Colonic mucosa (tissue), 4 donors: ENCODE data around the gene EEF2K. TPM values are rescaled to one million over a fixed set of nuclear protein-coding genes. Genes with fewer than 3 reads are reported as not detected.

Source experiments
- DNase-seq: peaks from one replicate; pipeline ENCODE4 v3.0.0-alpha.2; 2020
- H3K27ac ChIP-seq: fragments of 200-600 bp; one replicate; pipeline ENCODE4 v1.8.0; 2021
- H3K27me3 ChIP-seq: fragments of 200-600 bp; one replicate; pipeline ENCODE4 v1.8.0; 2021
- H3K36me3 ChIP-seq: fragments of 200-600 bp; one replicate; pipeline ENCODE4 v1.8.0; 2021
- H3K4me1 ChIP-seq: fragments of 200-600 bp; one replicate; pipeline ENCODE4 v1.8.0; 2021; ENCODE audit warnings: mild to moderate bottlenecking
- H3K4me3 ChIP-seq: fragments of 200-600 bp; one replicate; pipeline ENCODE4 v1.8.0; 2021
- H3K9ac ChIP-seq, 2 donors: one replicate each; pipeline ENCODE4 v1.7.0; 2013; ENCODE audit warnings: control low read depth in 2 of 2, low read depth in 2 of 2, low read length in 2 of 2
- H3K9me3 ChIP-seq: fragments of 200-600 bp; one replicate; pipeline ENCODE4 v1.8.0; 2021
- intact Hi-C: fragments of 100-400 bp; cut with DNase I; formaldehyde crosslinking; loops from one replicate; pipeline ENCODE4 v1.14.1; 2022
- total RNA-seq, 2 donors: library from RNA; stranded (reverse); fragmentation: NEBNext Ultra II Directional in 1 of 2; extraction: Animal tissue kit (Norgen Biotek cat#: 25700) in 1 of 2; gene quantifications; one replicate each; pipeline ENCODE4 v1.2.1, GENCODE V29; 2021
- TF ChIP-seq, protein P1 (sequence below): fragments of 200-600 bp; IDR thresholded peaks from one replicate; pipeline ENCODE4 v1.8.0; 2022; ENCODE audit warnings: antibody characterized with exemption, mild to moderate bottlenecking
- donor health status: healthy.
- donor health status: DM: no; HTN: no; CAD: no.
- donor health status: DM: no; HTN: no; CAD: no.

The EEF2K gene
- total RNA-seq, 2 donors from 2014 or later = 25.8 to 53.4 TPM

DNA sequence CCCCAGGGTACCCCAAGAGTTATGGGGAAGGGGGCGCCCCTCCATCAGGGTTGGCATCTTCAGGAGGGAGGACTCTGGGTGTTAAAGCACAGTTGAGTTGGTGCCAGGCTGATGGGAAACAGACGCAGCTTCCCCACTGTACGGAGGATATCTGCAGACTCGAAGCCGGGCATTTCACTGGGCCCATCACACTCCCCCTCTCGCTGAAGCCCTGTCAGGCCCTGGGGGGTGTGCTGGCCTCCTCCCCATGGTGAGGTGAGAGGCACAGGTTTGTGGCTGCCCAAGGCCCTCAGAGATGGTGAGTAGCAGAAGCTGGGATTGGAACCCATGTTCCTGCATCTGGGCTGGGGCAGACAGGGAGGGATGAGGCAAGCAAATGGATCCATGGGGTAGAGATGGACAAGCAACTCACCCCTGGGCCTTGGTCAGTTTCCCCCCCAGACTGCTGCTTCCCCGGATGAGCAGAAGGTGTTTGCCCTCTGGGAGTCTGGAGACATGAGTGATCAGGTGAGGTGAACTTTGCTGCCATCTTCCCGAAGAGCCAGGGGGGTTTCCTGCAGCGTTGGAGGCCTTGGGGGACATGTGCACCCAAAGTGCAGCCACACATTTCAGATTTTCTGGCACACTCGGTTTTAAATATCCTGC, 122.1 kb downstream of the EEF2K start:
- TF ChIP-seq, protein P1, sequence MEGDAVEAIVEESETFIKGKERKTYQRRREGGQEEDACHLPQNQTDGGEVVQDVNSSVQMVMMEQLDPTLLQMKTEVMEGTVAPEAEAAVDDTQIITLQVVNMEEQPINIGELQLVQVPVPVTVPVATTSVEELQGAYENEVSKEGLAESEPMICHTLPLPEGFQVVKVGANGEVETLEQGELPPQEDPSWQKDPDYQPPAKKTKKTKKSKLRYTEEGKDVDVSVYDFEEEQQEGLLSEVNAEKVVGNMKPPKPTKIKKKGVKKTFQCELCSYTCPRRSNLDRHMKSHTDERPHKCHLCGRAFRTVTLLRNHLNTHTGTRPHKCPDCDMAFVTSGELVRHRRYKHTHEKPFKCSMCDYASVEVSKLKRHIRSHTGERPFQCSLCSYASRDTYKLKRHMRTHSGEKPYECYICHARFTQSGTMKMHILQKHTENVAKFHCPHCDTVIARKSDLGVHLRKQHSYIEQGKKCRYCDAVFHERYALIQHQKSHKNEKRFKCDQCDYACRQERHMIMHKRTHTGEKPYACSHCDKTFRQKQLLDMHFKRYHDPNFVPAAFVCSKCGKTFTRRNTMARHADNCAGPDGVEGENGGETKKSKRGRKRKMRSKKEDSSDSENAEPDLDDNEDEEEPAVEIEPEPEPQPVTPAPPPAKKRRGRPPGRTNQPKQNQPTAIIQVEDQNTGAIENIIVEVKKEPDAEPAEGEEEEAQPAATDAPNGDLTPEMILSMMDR = no peak
- intact Hi-C loops = loop anchor here (10.0 kb wide), 2 partner anchors 87 to 1173 kb away; partner anchors contain the start of genes DNAH3 and LDAF1

DNA sequence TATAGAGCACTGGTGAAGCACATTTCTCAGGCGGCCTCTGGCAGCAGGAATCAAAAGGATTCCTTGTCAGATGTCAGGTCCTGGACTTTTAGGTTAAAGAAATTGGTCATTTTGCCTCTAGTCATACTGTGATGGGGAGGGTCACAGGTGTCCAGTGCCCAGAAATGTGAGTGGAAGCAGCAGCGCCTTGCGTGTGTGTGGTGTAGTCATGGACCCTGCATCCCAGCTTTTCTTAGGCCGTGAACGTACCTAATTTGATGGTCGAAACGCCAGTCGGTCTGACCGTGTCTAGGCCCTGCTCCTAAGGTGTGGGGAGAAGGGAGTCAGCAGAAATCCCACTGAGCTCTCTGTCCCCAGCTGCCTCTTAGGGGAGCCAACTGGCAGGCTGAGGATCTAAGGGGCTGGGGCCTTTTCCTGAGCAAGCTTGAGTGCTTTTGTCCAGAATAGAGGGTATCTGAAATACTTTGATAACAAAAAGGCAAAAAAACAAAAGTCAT, 123.2 kb downstream of the EEF2K start:
- intact Hi-C loops = loop anchor here (10.0 kb wide), 2 partner anchors 86 to 1174 kb away; partner anchors contain the start of genes DNAH3 and LDAF1
- Histone ChIP-seq H3K36me3 (no peaks in the 10 kb centered on the region), H3K4me3 (no peak overlapping the region), H3K27ac (no peak overlapping the region), H3K4me1 (no peaks in the 10 kb centered on the region), H3K9me3 (no peaks in the 10 kb centered on the region), H3K27me3 (no peaks in the 10 kb centered on the region), H3K9ac (no peak overlapping the region)
- TF ChIP-seq, protein P1 = no peak
- DNase-seq = no peak

More for the DNA sequence above, 122.1 kb downstream of the EEF2K start:
- no peak for DNase-seq
- no peaks in the 10 kb centered on the region for H3K9me3 ChIP-seq
- H3K27ac ChIP-seq = no peak overlapping the region
- no peak overlapping the region for H3K9ac ChIP-seq
- H3K36me3 ChIP-seq = no peaks in the 10 kb centered on the region
- no peaks in the 10 kb centered on the region for H3K4me1 ChIP-seq
- no peak overlapping the region for H3K4me3 ChIP-seq
- H3K27me3 ChIP-seq = no peaks in the 10 kb centered on the region

DNA sequence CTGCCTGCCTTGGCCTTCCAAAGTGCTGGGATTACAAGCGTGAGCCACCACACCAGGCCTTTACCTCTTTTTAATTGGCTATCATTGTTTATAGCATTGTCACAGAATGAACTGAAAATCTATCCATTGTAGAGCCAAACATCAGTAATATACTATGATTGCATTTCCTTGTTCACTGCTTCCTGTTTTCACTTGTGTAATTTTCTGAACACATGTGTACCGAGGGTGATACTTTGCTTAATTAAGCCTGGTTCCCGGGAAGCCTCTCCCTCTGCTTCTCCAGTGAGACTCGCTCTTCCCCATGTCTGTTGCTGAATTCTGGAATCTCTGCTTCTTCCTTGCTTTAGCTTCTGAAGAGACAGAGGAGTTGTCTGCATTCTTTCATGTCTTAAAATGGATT, 124.2 kb downstream of the EEF2K start:
- intact Hi-C loops = no loop called here

DNA sequence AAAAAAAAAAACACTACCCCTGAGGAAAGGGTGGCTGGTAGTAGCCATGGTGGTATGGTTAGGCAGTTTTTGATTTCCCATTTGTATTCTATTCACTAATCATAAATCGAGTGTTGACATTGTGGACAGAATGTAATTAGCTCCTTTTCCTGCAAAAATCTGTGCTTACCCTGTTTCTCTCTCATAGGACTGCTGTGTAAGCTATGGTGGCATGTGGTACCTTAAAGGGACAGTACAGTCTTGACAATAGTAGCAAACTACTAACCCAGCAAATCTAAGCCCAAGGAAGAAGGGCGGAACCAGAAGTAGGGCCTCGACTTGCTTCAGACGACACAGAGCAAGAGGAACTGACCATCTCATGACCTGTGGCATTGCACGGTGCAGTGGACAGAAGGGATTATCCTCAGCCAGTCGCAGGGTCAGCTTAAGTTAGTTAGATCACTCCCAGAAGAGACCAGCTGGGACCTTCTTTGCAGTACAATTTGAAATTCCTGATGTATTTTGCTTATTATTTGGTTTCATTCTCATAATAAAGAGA, 127.4 kb downstream of the EEF2K start:
- H3K9me3 ChIP-seq = no peaks in the 10 kb centered on the region
- TF ChIP-seq, protein P1 = no peak
- no peaks in the 10 kb centered on the region for H3K4me1 ChIP-seq
- H3K27ac ChIP-seq = no peak overlapping the region
- H3K4me3 ChIP-seq = no peak overlapping the region
- H3K9ac ChIP-seq = no peak overlapping the region
- H3K36me3 ChIP-seq = no peaks in the 10 kb centered on the region
- H3K27me3 ChIP-seq = no peaks in the 10 kb centered on the region
- intact Hi-C loops = no loop called here
- no peak for DNase-seq

More for the DNA sequence above, 124.2 kb downstream of the EEF2K start:
- H3K36me3 ChIP-seq = no peaks in the 10 kb centered on the region
- no peaks in the 10 kb centered on the region for H3K27me3 ChIP-seq
- H3K27ac ChIP-seq = peak overlapping the region; percentile 29
- H3K9ac ChIP-seq = no peak overlapping the region
- TF ChIP-seq, protein P1 = no peak
- no peaks in the 10 kb centered on the region for H3K9me3 ChIP-seq
- no peaks in the 10 kb centered on the region for H3K4me1 ChIP-seq
- H3K4me3 ChIP-seq = no peak overlapping the region
- DNase-seq = no peak

DNA sequence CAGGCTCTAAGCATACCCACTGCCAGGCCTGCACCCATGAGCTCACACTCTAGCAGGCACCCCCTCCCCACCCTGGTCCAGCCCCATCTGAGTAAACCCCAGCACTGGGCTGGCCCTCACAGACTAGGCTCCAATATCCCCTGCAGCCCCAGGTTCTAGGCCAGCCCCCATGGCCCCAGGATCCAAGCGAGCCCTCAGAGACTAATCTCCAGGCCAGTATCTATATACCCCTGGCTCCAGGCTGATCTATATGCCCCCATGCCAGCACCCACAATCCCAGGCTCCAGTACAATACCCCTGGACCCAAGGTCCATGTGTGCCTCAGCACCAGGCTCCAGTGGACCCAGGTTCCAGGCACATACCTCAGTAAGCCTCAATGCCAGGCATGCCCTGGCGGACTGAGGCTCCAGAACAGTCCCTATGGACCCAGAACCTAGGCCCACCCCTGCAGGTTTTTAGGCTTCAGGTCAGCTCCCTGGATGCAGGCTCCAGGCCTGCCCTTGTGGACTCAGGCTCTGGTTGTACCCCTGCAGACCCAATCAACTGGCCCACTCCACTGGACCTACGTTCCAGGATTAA, 129.7 kb downstream of the EEF2K start:
- no peaks in the 10 kb centered on the region for H3K27me3 ChIP-seq
- TF ChIP-seq, protein P1 = no peak
- H3K36me3 ChIP-seq = no peaks in the 10 kb centered on the region
- H3K4me1 ChIP-seq = no peaks in the 10 kb centered on the region
- intact Hi-C loops = no loop called here
- H3K9ac ChIP-seq = no peak overlapping the region
- H3K4me3 ChIP-seq = no peak overlapping the region
- H3K9me3 ChIP-seq = no peaks in the 10 kb centered on the region
- DNase-seq = no peak
- no peak overlapping the region for H3K27ac ChIP-seq
